ENCODE results near the gene DDX28. TPM values are rescaled to one million over a fixed set of nuclear protein-coding genes. Genes with fewer than 3 reads are reported as not detected.

The DDX28 gene
- total and polyA plus RNA-seq, 10 of the 15 experiments (the other 5 are each of a cell fraction or from before 2014, with no cell fraction given), result 3.6 to 40.4 (median 20.0) TPM

DNA sequence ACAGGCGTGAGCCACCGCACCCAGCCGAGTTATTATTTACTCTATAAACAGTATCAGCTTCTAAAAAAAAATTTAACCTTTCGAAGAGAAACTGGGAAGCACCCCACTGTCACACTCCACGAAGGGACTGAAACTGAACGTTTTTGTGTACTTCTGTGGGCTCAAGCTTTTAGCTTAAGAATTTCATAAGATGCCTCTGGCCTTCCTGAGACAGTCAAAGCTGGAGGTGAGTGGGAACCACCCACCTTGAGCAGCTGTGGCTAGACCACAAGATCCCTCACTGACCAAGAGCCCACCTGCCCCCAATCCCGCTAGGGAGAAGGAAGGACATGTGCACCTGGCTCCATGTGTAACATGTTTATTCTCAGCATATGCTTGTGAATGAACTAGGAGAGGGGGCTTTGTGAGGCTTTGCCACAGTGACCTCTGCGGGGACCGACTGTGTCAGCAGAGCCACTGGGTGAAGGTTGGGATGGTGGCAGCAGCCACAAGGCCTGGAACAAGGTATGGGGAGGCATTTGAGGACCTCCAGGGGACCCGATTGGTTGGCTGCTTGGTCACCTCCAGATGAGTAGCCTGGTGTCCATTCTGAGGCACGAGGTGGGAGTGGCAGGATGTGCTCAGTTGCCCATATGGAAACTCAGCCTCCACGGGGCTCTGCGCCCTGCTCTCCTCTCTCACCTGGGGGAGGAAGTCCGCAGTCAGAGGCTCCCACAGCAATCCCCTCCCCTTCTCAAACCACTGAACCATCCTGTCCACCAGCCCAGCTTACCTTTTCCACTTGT, 47.5 kb downstream of the DDX28 start (continued):
- no peak for TF ChIP-seq SRF (IDR thresholded peaks at IDR 0.05; ENCODE audit: low read depth in 2 of 2, low read length in 2 of 2)
- no peak for TF ChIP-seq SMARCA5 (IDR thresholded peaks at IDR 0.05)
- TF ChIP-seq, protein P1, sequence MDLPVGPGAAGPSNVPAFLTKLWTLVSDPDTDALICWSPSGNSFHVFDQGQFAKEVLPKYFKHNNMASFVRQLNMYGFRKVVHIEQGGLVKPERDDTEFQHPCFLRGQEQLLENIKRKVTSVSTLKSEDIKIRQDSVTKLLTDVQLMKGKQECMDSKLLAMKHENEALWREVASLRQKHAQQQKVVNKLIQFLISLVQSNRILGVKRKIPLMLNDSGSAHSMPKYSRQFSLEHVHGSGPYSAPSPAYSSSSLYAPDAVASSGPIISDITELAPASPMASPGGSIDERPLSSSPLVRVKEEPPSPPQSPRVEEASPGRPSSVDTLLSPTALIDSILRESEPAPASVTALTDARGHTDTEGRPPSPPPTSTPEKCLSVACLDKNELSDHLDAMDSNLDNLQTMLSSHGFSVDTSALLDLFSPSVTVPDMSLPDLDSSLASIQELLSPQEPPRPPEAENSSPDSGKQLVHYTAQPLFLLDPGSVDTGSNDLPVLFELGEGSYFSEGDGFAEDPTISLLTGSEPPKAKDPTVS (IDR thresholded peaks at IDR 0.05; ENCODE audit: low read depth, low read length), result no peak
- TF ChIP-seq SREBF1 (IDR thresholded peaks at IDR 0.05; ENCODE audit: low read length), result no peak
- TF ChIP-seq EP300 (IDR thresholded peaks at IDR 0.05; ENCODE audit: borderline replicate concordance in 1 of 2, control insufficient read depth in 1 of 2, low read depth in 2 of 2, low read length in 2 of 2), result no peak
- peak; percentile 68; the same call in 1 of the 2 replicates for TF ChIP-seq CBFB (IDR thresholded peaks at IDR 0.05; ENCODE audit: low read depth)
- no peak for TF ChIP-seq MYB (IDR thresholded peaks at IDR 0.05; ENCODE audit: borderline replicate concordance, low read depth, low read length)
- no peak for TF ChIP-seq SREBF2 (IDR thresholded peaks at IDR 0.05; ENCODE audit: low read length)
- no peak for TF ChIP-seq SMAD1 (IDR thresholded peaks at IDR 0.05; ENCODE audit: low read depth, partially characterized antibody)
- TF ChIP-seq, protein P2, sequence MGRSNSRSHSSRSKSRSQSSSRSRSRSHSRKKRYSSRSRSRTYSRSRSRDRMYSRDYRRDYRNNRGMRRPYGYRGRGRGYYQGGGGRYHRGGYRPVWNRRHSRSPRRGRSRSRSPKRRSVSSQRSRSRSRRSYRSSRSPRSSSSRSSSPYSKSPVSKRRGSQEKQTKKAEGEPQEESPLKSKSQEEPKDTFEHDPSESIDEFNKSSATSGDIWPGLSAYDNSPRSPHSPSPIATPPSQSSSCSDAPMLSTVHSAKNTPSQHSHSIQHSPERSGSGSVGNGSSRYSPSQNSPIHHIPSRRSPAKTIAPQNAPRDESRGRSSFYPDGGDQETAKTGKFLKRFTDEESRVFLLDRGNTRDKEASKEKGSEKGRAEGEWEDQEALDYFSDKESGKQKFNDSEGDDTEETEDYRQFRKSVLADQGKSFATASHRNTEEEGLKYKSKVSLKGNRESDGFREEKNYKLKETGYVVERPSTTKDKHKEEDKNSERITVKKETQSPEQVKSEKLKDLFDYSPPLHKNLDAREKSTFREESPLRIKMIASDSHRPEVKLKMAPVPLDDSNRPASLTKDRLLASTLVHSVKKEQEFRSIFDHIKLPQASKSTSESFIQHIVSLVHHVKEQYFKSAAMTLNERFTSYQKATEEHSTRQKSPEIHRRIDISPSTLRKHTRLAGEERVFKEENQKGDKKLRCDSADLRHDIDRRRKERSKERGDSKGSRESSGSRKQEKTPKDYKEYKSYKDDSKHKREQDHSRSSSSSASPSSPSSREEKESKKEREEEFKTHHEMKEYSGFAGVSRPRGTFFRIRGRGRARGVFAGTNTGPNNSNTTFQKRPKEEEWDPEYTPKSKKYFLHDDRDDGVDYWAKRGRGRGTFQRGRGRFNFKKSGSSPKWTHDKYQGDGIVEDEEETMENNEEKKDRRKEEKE (IDR thresholded peaks at IDR 0.05), result no peak
- no peak for TF ChIP-seq RFX5 (IDR thresholded peaks at IDR 0.05; ENCODE audit: low read depth, low read length)
- TF ChIP-seq ZNF274 (IDR thresholded peaks at IDR 0.05; ENCODE audit: insufficient read depth, insufficient read length), result no peak
- no peak for TF ChIP-seq FOXK2 (IDR thresholded peaks at IDR 0.05)
- TF ChIP-seq, protein P3, sequence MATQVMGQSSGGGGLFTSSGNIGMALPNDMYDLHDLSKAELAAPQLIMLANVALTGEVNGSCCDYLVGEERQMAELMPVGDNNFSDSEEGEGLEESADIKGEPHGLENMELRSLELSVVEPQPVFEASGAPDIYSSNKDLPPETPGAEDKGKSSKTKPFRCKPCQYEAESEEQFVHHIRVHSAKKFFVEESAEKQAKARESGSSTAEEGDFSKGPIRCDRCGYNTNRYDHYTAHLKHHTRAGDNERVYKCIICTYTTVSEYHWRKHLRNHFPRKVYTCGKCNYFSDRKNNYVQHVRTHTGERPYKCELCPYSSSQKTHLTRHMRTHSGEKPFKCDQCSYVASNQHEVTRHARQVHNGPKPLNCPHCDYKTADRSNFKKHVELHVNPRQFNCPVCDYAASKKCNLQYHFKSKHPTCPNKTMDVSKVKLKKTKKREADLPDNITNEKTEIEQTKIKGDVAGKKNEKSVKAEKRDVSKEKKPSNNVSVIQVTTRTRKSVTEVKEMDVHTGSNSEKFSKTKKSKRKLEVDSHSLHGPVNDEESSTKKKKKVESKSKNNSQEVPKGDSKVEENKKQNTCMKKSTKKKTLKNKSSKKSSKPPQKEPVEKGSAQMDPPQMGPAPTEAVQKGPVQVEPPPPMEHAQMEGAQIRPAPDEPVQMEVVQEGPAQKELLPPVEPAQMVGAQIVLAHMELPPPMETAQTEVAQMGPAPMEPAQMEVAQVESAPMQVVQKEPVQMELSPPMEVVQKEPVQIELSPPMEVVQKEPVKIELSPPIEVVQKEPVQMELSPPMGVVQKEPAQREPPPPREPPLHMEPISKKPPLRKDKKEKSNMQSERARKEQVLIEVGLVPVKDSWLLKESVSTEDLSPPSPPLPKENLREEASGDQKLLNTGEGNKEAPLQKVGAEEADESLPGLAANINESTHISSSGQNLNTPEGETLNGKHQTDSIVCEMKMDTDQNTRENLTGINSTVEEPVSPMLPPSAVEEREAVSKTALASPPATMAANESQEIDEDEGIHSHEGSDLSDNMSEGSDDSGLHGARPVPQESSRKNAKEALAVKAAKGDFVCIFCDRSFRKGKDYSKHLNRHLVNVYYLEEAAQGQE (IDR thresholded peaks at IDR 0.05; ENCODE audit: low read depth, low read length), result no peak
- no peak for TF ChIP-seq BMI1 (IDR thresholded peaks at IDR 0.05; ENCODE audit: borderline replicate concordance)
- TF ChIP-seq, protein P4, sequence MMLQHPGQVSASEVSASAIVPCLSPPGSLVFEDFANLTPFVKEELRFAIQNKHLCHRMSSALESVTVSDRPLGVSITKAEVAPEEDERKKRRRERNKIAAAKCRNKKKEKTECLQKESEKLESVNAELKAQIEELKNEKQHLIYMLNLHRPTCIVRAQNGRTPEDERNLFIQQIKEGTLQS (IDR thresholded peaks at IDR 0.05; ENCODE audit: borderline replicate concordance, extremely low read depth, low read depth, low read length), result no peak
- no peak for TF ChIP-seq KLF5 (IDR thresholded peaks at IDR 0.05; ENCODE audit: partially characterized antibody)
- TF ChIP-seq BHLHE40 (IDR thresholded peaks at IDR 0.05; ENCODE audit: borderline replicate concordance in 1 of 2, low read depth in 2 of 2, low read length in 1 of 2), result no peak
- no peak for TF ChIP-seq CBX5 (IDR thresholded peaks at IDR 0.05; ENCODE audit: low read depth)
- 0 out of 2 replicates have a peak, but pooled peaks have one; percentile 30 for TF ChIP-seq ZBED1 (IDR thresholded peaks at IDR 0.05; ENCODE audit: borderline replicate concordance)
- no peak for TF ChIP-seq POLR2AphosphoS5 (IDR thresholded peaks at IDR 0.05; ENCODE audit: low read length)
- peak; percentile 68 for TF ChIP-seq IKZF1 (conservative IDR thresholded peaks at IDR 0.05)

Measured in GM12878 (cell line).